Right lobe of liver (tissue), 6 donors: ENCODE data around the gene IL20RB. TPM values are rescaled to one million over a fixed set of nuclear protein-coding genes. Genes with fewer than 3 reads are reported as not detected.

Experiments used
- ATAC-seq, 4 donors: fragments of 200-7000 bp; cut with Tn5 transposase; one replicate each; pipeline ENCODE4 v1.9.1; 2020; ENCODE audit warnings: mild to moderate bottlenecking in 4 of 4, moderate library complexity in 4 of 4
- DNase-seq, 3 donors: peaks; one replicate each; pipeline ENCODE4 v3.0.0-alpha.2; 2020
- H3K27ac ChIP-seq, 3 donors: fragments of 200-600 bp; one replicate each; pipeline ENCODE4 v1.8.0; 2022
- H3K27me3 ChIP-seq, 2 donors: fragments of 200-600 bp; one replicate each; pipeline ENCODE4 v1.8.0; 2022
- H3K36me3 ChIP-seq, 4 donors: fragments of 200-600 bp; sonication (generic) in 1 of 4; one replicate each; pipeline versions ENCODE4 v1.5.1 to v1.8.0; 2017 to 2022; ENCODE audit warnings: control low read depth in 1 of 4
- H3K4me1 ChIP-seq, 4 donors: fragments of 200-600 bp; sonication (generic) in 1 of 4; one replicate each; pipeline versions ENCODE4 v1.5.1 to v1.8.0; 2017 to 2022; ENCODE audit warnings: control low read depth in 1 of 4
- H3K4me3 ChIP-seq, 3 donors: fragments of 200-600 bp; one replicate each; pipeline ENCODE4 v1.8.0; 2022
- H3K9me3 ChIP-seq, 4 donors: fragments of 200-600 bp; sonication (generic) in 1 of 4; one replicate each; pipeline versions ENCODE4 v1.5.1 to v1.8.0; 2017 to 2022; ENCODE audit warnings: control low read depth in 1 of 4
- CTCF ChIP-seq, 4 donors: fragments of 200-600 bp in 3 of 4; fragments of 450-650 bp in 1 of 4; IDR thresholded peaks; one replicate each; pipeline versions ENCODE4 v1.5.1 to v1.8.0; 2016 to 2022; ENCODE audit warnings: antibody characterized with exemption in 4 of 4, mild to moderate bottlenecking in 2 of 4
- POLR2A ChIP-seq: fragments of 450-650 bp; IDR thresholded peaks from one replicate; pipeline ENCODE4 v1.6.1; 2017; ENCODE audit warnings: antibody characterized with exemption, mild to moderate bottlenecking
- WGBS: methylation state at CpG from one replicate; pipeline ENCODE4 v1.1.6; 2018; ENCODE audit warnings: low coverage, low lambda C conversion rate; ENCODE audit not compliant: insufficient coverage; ENCODE audit errors: missing lambda C conversion rate; 5-methylcytosine and 5-hydroxymethylcytosine counted together
- intact Hi-C, 2 donors: fragments of 100-400 bp; cut with DNase I; formaldehyde crosslinking; loops; one replicate each; pipeline versions ENCODE4 v1.11.2 to v1.14.1; 2022
- total RNA-seq, 6 experiments: library from RNA; depleted of rRNA in 2 of 6; stranded (reverse); fragments of >200 nt in 2 of 6; fragmentation: NEBNext Ultra II Directional in 3 of 6; extraction: Animal tissue kit (Norgen Biotek cat#: 25700) in 3 of 6; gene quantifications; one replicate each; pipeline versions ENCODE4 v1.1.0 to v1.2.4, GENCODE V29; 2016 to 2023
- donor health status: DM: no; HTN: yes; CAD: no.
- donor health status: DM: no; HTN: no; CAD: no.
- donor health status: DM: no; HTN: no; CAD: no.
- donor health status: DM: no; HTN: yes; CAD: no.
- donor health status: DM: no; HTN: yes; CAD: no.

Gene IL20RB
- total RNA-seq, 6 experiments from 2014 or later, result 0.30 to 6.6 (median 0.52) TPM

GRCh38 chr3:136973352-136973751 is 15.6 kb downstream of the IL20RB start:
- no peak overlapping the region for H3K27ac ChIP-seq
- no peaks in the 10 kb centered on the region for H3K36me3 ChIP-seq
- intact Hi-C loops, result no loop called here
- no peak for ATAC-seq
- no peak for TF ChIP-seq CTCF (IDR thresholded peaks at IDR 0.05)
- no peak for TF ChIP-seq POLR2A
- 97% methylated on average over 4 of the region's 4 CpGs for WGBS
- no peaks in the 10 kb centered on the region for H3K27me3 ChIP-seq
- no peaks in the 10 kb centered on the region for H3K4me1 ChIP-seq
- no peaks in the 10 kb centered on the region for H3K9me3 ChIP-seq
- DNase-seq, result no peak
- no peak overlapping the region for H3K4me3 ChIP-seq

- TF ChIP-seq CTCF (IDR thresholded peaks at IDR 0.05), result no peak
- TF ChIP-seq POLR2A, result no peak
- Histone ChIP-seq H3K4me1 (no peaks in the 10 kb centered on the region), H3K4me3 (no peak overlapping the region), H3K27me3 (no peaks in the 10 kb centered on the region), H3K27ac (no peak overlapping the region), H3K36me3 (no peaks in the 10 kb centered on the region), H3K9me3 (no peaks in the 10 kb centered on the region)
- intact Hi-C loops, result no loop called here
- ATAC-seq, result no peak
- no peak for DNase-seq
- 80% methylated on average over 2 of the region's 2 CpGs for WGBS
These were observed 16.9 kb downstream of the IL20RB start for GRCh38 chr3:136974670-136975069.

- no peaks in the 10 kb centered on the region for H3K36me3 ChIP-seq
- intact Hi-C loops, result no loop called here
- no peaks in the 10 kb centered on the region for H3K27me3 ChIP-seq
- no peak overlapping the region for H3K4me3 ChIP-seq
- H3K9me3 ChIP-seq, result no peaks in the 10 kb centered on the region
- ATAC-seq (no peak), DNase-seq (no peak)
- H3K27ac ChIP-seq, result no peak overlapping the region
- H3K4me1 ChIP-seq, result no peaks in the 10 kb centered on the region
- TF ChIP-seq POLR2A (no peak), CTCF (IDR thresholded peaks at IDR 0.05) (no peak)
These were observed 21.4 kb downstream of the IL20RB start for GRCh38 chr3:136979204-136979603.

GRCh38 chr3:136979684-136980083 is 21.9 kb downstream of the IL20RB start:
- TF ChIP-seq POLR2A, result no peak
- TF ChIP-seq CTCF (IDR thresholded peaks at IDR 0.05), result no peak
- DNase-seq (no peak), ATAC-seq (no peak)
- Histone ChIP-seq H3K9me3 (no peaks in the 10 kb centered on the region), H3K27me3 (no peaks in the 10 kb centered on the region), H3K4me1 (no peaks in the 10 kb centered on the region), H3K36me3 (no peaks in the 10 kb centered on the region), H3K27ac (no peak overlapping the region), H3K4me3 (no peak overlapping the region)
- WGBS, result 71% methylated on average over 2 of the region's 3 CpGs
- intact Hi-C loops, result no loop called here

- intact Hi-C loops, result no loop called here
- no peaks in the 10 kb centered on the region for H3K4me1 ChIP-seq
- no peak overlapping the region for H3K27ac ChIP-seq
- no peaks in the 10 kb centered on the region for H3K36me3 ChIP-seq
- H3K27me3 ChIP-seq, result no peaks in the 10 kb centered on the region
- no CpG with 5 or more reads among the region's 5 CpGs for WGBS
- no peaks in the 10 kb centered on the region for H3K9me3 ChIP-seq
- TF ChIP-seq CTCF (IDR thresholded peaks at IDR 0.05) (no peak), POLR2A (no peak)
- no peak for DNase-seq
- no peak for ATAC-seq
- H3K4me3 ChIP-seq, result no peak overlapping the region
These were observed 24.2 kb downstream of the IL20RB start for GRCh38 chr3:136982033-136982432.
